Activated T-cell treated with anti-CD3 and anti-CD28 coated beads, Interleukin-2, amount 50 U/mL, for 72 hours (primary cell): ENCODE data around the gene CACNG3. TPM values are rescaled to one million over a fixed set of nuclear protein-coding genes. Genes with fewer than 3 reads are reported as not detected.

ENCODE experiments used
- ATAC-seq, 2 donors: fragments of 150-1000 bp; cut with Tn5 transposase; replicated peaks in 1 of 2; 2 replicates each; pipeline ENCODE4 v1.10.0; 2021; ENCODE audit warnings: moderate library complexity in 2 of 2, mild to moderate bottlenecking in 1 of 2
- DNase-seq, 2 donors: peaks; one replicate each; pipeline ENCODE4 v3.0.0; 2021 to 2022; ENCODE audit warnings: mixed read lengths in 1 of 2
- H3K27ac Mint-ChIP-seq: one replicate; pipeline ENCODE4 v1.8.0; 2022; ENCODE audit warnings: mild to moderate bottlenecking, moderate library complexity, mixed read lengths
- H3K27me3 Mint-ChIP-seq: one replicate; pipeline ENCODE4 v1.8.0; 2022; ENCODE audit warnings: low read depth, mixed read lengths
- H3K36me3 Mint-ChIP-seq, 2 donors: one replicate each; pipeline ENCODE4 v1.8.0; 2022; ENCODE audit warnings: mixed read lengths in 2 of 2, mild to moderate bottlenecking in 1 of 2; ENCODE audit not compliant: insufficient read depth in 2 of 2
- H3K4me1 Mint-ChIP-seq: one replicate; pipeline ENCODE4 v1.8.0; 2022; ENCODE audit warnings: low read depth, mixed read lengths
- H3K4me3 Mint-ChIP-seq, 2 donors: one replicate each; pipeline ENCODE4 v1.8.0; 2022; ENCODE audit warnings: mild to moderate bottlenecking in 2 of 2, mixed read lengths in 2 of 2, moderate library complexity in 2 of 2
- H3K9me3 Mint-ChIP-seq, 2 donors: one replicate each; pipeline ENCODE4 v1.8.0; 2022; ENCODE audit warnings: mixed read lengths in 2 of 2
- total RNA-seq, 2 donors: library from RNA; stranded (reverse); gene quantifications; one replicate each; pipeline ENCODE4 v1.2.3, GENCODE V29; 2022

CACNG3 gene
- total RNA-seq, 2 donors from 2014 or later, result not detected

DNA sequence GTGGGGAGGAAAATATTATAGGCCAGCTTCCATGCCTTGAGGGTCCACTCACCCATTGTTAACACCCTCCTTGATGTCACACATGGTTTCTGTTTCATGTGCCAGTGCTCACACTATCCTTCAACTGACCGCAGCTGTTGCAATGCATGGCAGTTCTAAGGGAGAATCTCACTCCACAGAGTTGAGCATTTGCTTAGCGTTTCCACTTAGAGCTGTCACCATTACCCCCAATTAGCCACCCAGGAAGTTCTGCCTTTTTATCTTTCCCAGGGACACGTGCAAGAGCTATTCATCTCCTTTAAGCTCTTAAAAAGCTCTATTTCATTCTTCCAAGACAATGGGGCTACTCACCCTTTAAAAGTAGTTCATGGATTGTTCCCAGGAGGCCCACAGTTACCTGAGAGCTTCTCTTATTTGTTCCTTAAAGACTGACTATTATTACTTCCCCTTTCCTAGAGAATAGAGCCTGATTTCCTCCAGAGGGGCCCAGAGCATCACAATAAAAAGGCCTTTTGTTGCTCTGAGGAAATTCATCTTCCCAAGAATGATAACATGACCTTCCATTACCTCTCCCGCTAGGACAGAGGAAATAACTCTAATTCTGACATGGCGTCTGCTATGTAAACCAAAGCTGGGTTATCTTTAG is 126.8 kb downstream of the CACNG3 start:
- Mint-ChIP-seq H3K9me3 (peaks cover 10 to 12% of the 10 kb centered on the region in 2 donors), H3K27me3 (peaks cover 4% of the 10 kb centered on the region), H3K4me3 (no peak overlapping the region), H3K36me3 (peaks cover 5 to 8% of the 10 kb centered on the region in 2 donors), H3K4me1 (no peaks in the 10 kb centered on the region), H3K27ac (no peak overlapping the region)
- DNase-seq, result no peak
- ATAC-seq, result no peak

DNA sequence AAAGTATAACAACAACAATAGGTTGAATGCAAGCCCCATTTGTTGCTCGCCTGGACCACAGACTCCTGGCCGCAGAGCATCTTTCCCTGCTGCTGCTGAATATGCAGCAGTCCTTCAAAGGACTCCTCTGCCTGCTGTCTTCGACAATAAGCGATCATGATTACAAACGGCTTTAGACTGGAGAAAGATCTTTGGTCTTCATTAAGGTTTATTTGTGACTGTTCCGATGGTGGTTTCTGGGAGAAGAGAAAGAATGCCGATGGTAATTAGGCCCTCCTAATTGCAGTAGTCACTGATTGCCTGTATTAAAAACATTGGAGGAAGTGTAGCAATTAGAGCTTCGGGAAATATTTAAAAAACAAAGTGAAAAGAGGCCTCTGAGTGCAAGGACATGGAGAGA is 138.2 kb downstream of the CACNG3 start:
- DNase-seq, result no peak
- Mint-ChIP-seq H3K9me3 (no peaks in the 10 kb centered on the region), H3K4me1 (no peaks in the 10 kb centered on the region), H3K27ac (no peak overlapping the region), H3K4me3 (no peak overlapping the region), H3K36me3 (peaks cover 0 to 2% of the 10 kb centered on the region in 2 donors), H3K27me3 (peaks cover 16% of the 10 kb centered on the region)
- ATAC-seq, result no peak

DNA sequence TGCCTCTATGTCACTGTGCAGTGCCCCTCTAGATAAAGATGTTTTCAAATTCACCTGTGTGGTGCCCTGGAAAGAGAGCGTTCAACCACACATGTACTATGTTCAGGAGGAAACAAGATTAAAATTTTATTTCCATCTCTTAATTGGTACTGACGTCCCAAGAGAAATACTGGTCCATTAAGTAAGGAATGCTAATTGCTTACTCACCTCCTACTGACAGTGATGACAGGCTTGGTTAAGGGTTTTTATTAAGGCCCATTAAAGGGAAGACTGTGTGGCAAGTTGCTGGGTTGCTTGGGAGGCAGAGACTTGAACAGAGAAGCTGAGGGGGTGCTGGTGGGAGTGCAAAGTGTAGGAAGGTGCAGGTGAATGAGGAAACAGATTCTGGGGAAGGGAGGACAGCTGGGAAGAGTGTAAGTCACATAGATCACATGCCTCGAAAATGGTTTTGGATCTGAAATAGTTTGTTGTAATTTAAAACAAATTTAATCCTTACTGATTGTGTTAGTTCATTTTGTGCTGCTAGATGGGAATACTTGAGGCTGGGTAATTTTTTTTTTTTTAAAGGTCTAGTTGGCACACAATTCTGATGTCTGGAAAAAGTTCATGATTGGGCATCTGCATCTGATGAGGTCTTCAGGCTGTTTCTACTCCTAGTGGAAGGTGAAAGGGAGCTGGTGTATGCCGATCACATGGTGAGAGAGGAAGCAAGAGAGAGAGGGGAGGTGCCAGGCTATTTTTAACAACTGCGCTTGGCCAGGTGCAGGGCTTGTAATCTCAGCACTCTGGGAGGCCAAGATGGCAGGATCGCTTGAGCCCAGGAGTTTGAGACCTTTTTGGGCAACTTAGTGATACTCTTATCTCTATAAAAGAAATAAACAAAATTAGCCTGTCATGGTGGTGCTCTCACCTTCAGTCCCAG is 140.5 kb downstream of the CACNG3 start:
- H3K36me3 Mint-ChIP-seq, result peaks cover 0 to 2% of the 10 kb centered on the region in 2 donors
- no peak overlapping the region for H3K27ac Mint-ChIP-seq
- no peaks in the 10 kb centered on the region for H3K9me3 Mint-ChIP-seq
- no peak for DNase-seq
- no peak overlapping the region for H3K4me3 Mint-ChIP-seq
- ATAC-seq, result no peak
- no peaks in the 10 kb centered on the region for H3K4me1 Mint-ChIP-seq
- H3K27me3 Mint-ChIP-seq, result peaks cover 16% of the 10 kb centered on the region

DNA sequence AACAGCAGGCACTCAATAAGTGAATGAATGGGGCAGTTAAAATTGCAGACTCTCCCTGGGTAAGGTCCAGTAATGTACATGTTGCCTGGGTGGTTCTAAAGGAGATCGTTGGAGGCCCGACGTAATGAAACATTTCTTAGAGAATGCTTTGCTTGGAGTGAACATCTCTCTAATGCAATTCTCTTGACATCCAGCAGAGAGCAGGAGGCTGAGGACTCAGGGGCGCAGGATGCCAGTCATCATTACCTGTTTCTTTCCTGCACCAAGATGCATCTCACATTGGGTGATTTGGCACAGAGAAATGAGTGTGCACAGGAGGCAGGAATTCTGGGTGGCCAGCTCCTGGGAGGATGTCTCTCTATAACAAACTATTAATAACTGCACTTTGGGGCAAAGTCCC is 152.9 kb downstream of the CACNG3 start:
- DNase-seq (no peak), ATAC-seq (no peak)
- Mint-ChIP-seq H3K36me3 (no peaks in the 10 kb centered on the region), H3K27me3 (peaks cover 9% of the 10 kb centered on the region), H3K4me3 (no peak overlapping the region), H3K27ac (no peak overlapping the region), H3K4me1 (no peaks in the 10 kb centered on the region), H3K9me3 (no peaks in the 10 kb centered on the region)
